Osteocyte (in vitro differentiated cells): ENCODE data around the gene SLC25A40. TPM values are rescaled to one million over a fixed set of nuclear protein-coding genes. Genes with fewer than 3 reads are reported as not detected.
"Not testable (repeated sequence)": the region's sequence is repeated elsewhere in the genome, so short reads cannot be mapped to it uniquely, and the experiment has no call there.

Experiments
- DNase-seq: peaks from one replicate; pipeline ENCODE4 v3.0.0; 2021; ENCODE audit warnings: mixed read lengths; ENCODE audit not compliant: unreplicated experiment; ENCODE audit errors: extremely low spot score
- H3K27ac Mint-ChIP-seq: one replicate; pipeline ENCODE4 v1.8.0; 2021; ENCODE audit warnings: mild to moderate bottlenecking, mixed read lengths; ENCODE audit not compliant: unreplicated experiment
- H3K27me3 Mint-ChIP-seq: one replicate; pipeline ENCODE4 v1.8.0; 2021; ENCODE audit warnings: mixed read lengths; ENCODE audit not compliant: unreplicated experiment
- H3K36me3 Mint-ChIP-seq: one replicate; pipeline ENCODE4 v1.8.0; 2021; ENCODE audit warnings: mixed read lengths; ENCODE audit not compliant: unreplicated experiment
- H3K4me1 Mint-ChIP-seq: one replicate; pipeline ENCODE4 v1.8.0; 2021; ENCODE audit warnings: mixed read lengths; ENCODE audit not compliant: unreplicated experiment
- H3K4me3 Mint-ChIP-seq: one replicate; pipeline ENCODE4 v1.8.0; 2021; ENCODE audit warnings: mild to moderate bottlenecking, moderate library complexity, mixed read lengths; ENCODE audit not compliant: unreplicated experiment
- H3K9me3 Mint-ChIP-seq: one replicate; pipeline ENCODE4 v1.8.0; 2021; ENCODE audit warnings: mixed read lengths; ENCODE audit not compliant: unreplicated experiment
- CTCF ChIP-seq: fragments of 200-600 bp; sonication (generic); IDR thresholded peaks from 2 replicates; pipeline ENCODE4 v1.5.0; 2021; ENCODE audit warnings: antibody characterized with exemption, mild to moderate bottlenecking, moderate library complexity
- long read RNA-seq: library from polyadenylated mRNA; unstranded; transcript quantifications from one replicate; pipeline ENCODE4 v2.0.0, GENCODE V29; 2021
- total RNA-seq: library from RNA; stranded (reverse); gene quantifications from 2 replicates; pipeline ENCODE4 v1.2.1, GENCODE V29; 2021

The SLC25A40 gene, protein sequence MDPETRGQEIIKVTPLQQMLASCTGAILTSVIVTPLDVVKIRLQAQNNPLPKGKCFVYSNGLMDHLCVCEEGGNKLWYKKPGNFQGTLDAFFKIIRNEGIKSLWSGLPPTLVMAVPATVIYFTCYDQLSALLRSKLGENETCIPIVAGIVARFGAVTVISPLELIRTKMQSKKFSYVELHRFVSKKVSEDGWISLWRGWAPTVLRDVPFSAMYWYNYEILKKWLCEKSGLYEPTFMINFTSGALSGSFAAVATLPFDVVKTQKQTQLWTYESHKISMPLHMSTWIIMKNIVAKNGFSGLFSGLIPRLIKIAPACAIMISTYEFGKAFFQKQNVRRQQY
- 19.8 and 21.3 TPM in 2 replicates for total RNA-seq
- long read RNA-seq, full-length matches to known transcripts: 26 of 38 reads
- long read RNA-seq, partial matches to known transcripts: 4 of 38 reads
- long read RNA-seq, other reads (novel, unspliced or antisense): 8 of 38 reads

DNA sequence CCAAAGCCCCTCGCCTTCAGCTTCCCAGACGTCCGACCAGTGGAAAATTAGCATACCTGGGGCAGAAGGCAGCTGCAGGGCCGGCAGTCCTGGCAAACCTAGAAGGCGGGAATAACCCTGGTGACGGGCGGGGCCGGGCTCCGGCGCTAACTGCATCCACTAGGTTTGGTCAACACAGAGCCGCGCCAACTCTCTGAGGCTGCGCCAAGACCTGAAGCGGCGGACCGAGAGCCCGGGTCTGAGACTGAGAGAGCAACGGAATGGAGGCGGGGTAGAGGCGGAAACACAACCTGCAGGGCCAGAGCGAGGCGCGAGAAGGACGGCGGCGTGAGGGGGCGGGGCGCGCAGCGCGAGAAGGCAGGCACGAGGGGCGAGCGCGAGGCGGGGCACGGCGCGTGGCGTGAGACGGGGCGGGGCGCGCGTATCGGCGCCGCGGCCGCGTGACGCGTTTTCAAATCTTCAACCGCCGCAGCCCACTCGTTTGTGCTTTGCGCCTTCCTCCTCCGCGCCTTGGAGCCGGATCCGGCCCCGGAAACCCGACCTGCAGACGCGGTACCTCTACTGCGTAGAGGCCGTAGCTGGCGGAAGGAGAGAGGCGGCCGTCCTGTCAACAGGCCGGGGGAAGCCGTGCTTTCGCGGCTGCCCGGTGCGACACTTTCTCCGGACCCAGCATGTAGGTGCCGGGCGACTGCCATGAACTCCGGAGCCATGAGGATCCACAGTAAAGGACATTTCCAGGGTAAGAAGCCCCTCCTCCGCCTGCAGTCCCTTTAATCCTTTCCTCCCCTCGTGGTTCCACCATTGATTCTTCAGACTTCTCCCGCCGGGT lies at the start of gene SLC25A40, which contains the start of gene DBF4:
TSS of gene SLC25A40 (minus strand) at position 321 of the 829 bp plus-strand sequence. CDS start 17,633 bp downstream, outside the sequence.
TSS of gene DBF4 (plus strand) at position 454 of the 829 bp plus-strand sequence. CDS start at position 694, 240 bp downstream.
- Mint-ChIP-seq H3K27ac (peak within 1 kb of the TSS; percentile 97), H3K27me3 (no peaks in the 10 kb centered on the region), H3K4me1 (peaks cover 31% of the 10 kb centered on the region), H3K9me3 (peaks cover 11% of the 10 kb centered on the region), H3K36me3 (peaks cover 18% of the 10 kb centered on the region), H3K4me3 (peak within 1 kb of the TSS; percentile 97)
- DNase-seq: peak; percentile 98
- no peak for TF ChIP-seq CTCF

- not testable (repeated sequence) for H3K36me3 Mint-ChIP-seq, DNase-seq, H3K4me1 Mint-ChIP-seq, H3K4me3 Mint-ChIP-seq, H3K27ac Mint-ChIP-seq, H3K9me3 Mint-ChIP-seq
- peaks cover 21% of the 10 kb centered on the region for H3K27me3 Mint-ChIP-seq
Measured at GRCh38 chr7:87922759-87923395, 46.7 kb upstream of the SLC25A40 start.

GRCh38 chr7:87920578-87920977 lies 44.4 kb upstream of the SLC25A40 start:
- Mint-ChIP-seq H3K9me3 (no peaks in the 10 kb centered on the region), H3K27me3 (peaks cover 22% of the 10 kb centered on the region), H3K27ac (no peak overlapping the region), H3K36me3 (no peaks in the 10 kb centered on the region), H3K4me1 (no peaks in the 10 kb centered on the region), H3K4me3 (no peak overlapping the region)
- TF ChIP-seq CTCF: no peak
- DNase-seq: no peak

- no peak overlapping the region for H3K4me3 Mint-ChIP-seq
- no peak for TF ChIP-seq CTCF
- H3K27ac Mint-ChIP-seq: no peak overlapping the region
- H3K36me3 Mint-ChIP-seq: no peaks in the 10 kb centered on the region
- H3K27me3 Mint-ChIP-seq: peaks cover 22% of the 10 kb centered on the region
- H3K9me3 Mint-ChIP-seq: no peaks in the 10 kb centered on the region
- DNase-seq: no peak
- H3K4me1 Mint-ChIP-seq: no peaks in the 10 kb centered on the region
Measured at GRCh38 chr7:87919875-87920274, 43.7 kb upstream of the SLC25A40 start.

DNA sequence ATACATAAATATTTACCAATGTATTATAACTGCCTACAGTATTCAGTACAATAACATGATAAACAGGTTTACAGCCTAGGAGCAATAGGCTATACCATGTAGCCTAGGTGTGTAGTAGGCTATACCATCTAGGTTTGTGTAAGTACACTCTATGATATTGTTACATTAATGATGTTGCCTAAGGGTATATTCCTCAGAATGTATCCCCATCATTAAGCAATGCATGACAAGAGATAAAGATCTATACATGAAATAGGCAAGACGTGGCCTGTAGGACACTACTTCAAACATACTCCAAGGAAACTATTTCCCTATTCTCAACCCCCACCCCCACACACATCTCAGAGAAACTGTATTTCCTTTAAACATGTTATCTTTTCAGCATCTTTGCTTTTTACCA lies 42.6 kb upstream of the SLC25A40 start:
- no peak overlapping the region for H3K4me3 Mint-ChIP-seq
- DNase-seq: no peak
- no peaks in the 10 kb centered on the region for H3K4me1 Mint-ChIP-seq
- H3K27ac Mint-ChIP-seq: no peak overlapping the region
- H3K36me3 Mint-ChIP-seq: no peaks in the 10 kb centered on the region
- no peaks in the 10 kb centered on the region for H3K9me3 Mint-ChIP-seq
- no peak for TF ChIP-seq CTCF
- peaks cover 21% of the 10 kb centered on the region for H3K27me3 Mint-ChIP-seq
